Ishikawa (cell line): ENCODE data around the gene AKR7A2.

ENCODE experiments used
- CEBPB ChIP-seq: IDR thresholded peaks from 2 replicates; pipeline ENCODE4 v1.6.1; 2012
- CREB1 ChIP-seq: IDR thresholded peaks from 2 replicates; pipeline ENCODE4 v1.6.1; 2012; ENCODE audit warnings: low read depth
- EGR1 ChIP-seq: IDR thresholded peaks from 2 replicates; pipeline ENCODE4 v1.6.1; 2012
- EP300 ChIP-seq: IDR thresholded peaks from 2 replicates; pipeline ENCODE4 v1.6.1; 2012; ENCODE audit warnings: borderline replicate concordance
- FOXM1 ChIP-seq: IDR thresholded peaks from 2 replicates; pipeline ENCODE4 v1.6.1; 2012; ENCODE audit warnings: low read depth, borderline replicate concordance
- MAX ChIP-seq: IDR thresholded peaks from 2 replicates; pipeline ENCODE4 v1.6.1; 2012
- NFIC ChIP-seq: IDR thresholded peaks from 2 replicates; pipeline ENCODE4 v1.6.1; 2012
- RAD21 ChIP-seq: IDR thresholded peaks from 2 replicates; pipeline ENCODE4 v1.6.1; 2012; ENCODE audit warnings: low read depth
- TAF1 ChIP-seq: IDR thresholded peaks from 2 replicates; pipeline ENCODE4 v1.6.1; 2012; ENCODE audit warnings: low read depth, mild to moderate bottlenecking
- TCF12 ChIP-seq: IDR thresholded peaks from 2 replicates; pipeline ENCODE4 v1.6.1; 2012; ENCODE audit warnings: low read depth
- TEAD4 ChIP-seq: IDR thresholded peaks from 2 replicates; pipeline ENCODE4 v1.6.1; 2012
- USF1 ChIP-seq: IDR thresholded peaks from 2 replicates; pipeline ENCODE4 v1.6.1; 2012
- YY1 ChIP-seq: IDR thresholded peaks from 2 replicates; pipeline ENCODE4 v1.6.1; 2012; ENCODE audit warnings: low read depth
- ZBTB7A ChIP-seq: IDR thresholded peaks from 2 replicates; pipeline ENCODE4 v1.6.1; 2012; ENCODE audit warnings: low read depth
- TF ChIP-seq, protein P1 (sequence below): IDR thresholded peaks from 2 replicates; pipeline ENCODE4 v1.6.1; 2012; ENCODE audit warnings: low read depth, mild to moderate bottlenecking

AKR7A2 gene

DNA sequence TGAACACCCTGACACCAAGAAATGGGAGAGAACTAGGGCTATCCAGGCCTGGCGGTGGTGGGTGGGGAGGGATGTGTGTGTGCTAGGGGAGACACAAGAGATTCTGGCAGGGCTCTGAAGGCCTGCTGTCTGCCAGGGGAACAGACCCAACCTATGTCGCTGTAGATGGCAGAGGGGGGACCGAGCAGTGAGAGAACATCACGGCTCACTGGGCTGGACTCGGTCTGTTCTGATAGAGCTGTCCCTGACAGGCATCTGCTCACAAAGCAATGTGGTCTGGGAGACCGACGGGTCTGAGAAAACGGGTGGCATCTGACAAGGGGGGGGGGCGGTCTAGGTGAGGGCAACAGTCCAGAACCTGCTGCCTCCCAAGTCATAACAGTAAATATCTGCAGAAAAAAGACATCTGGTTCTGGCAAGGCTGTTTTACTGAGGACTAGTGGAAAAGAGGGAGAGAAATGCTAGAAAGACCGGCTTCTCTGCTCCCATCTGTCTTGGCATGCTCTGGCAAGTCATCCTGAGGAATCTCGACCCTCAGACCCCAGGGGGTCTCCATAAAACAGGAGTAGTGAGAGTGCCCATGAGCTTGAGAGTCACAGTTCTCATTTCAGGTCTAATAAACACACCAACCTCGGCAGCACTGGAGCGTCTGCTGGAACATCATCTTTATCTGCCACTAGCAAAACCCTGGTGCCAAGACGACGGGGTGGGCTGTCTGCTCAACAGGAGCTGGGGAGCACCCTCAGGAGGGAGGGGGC, 36.7 kb upstream of the AKR7A2 start:
- TF ChIP-seq EGR1: no peak

- TF ChIP-seq USF1: no peak
- no peak for TF ChIP-seq EP300
- no peak for TF ChIP-seq FOXM1
- TF ChIP-seq ZBTB7A: no peak
- TF ChIP-seq MAX: no peak
- TF ChIP-seq TAF1: no peak
- TF ChIP-seq YY1: no peak
These were observed 35.7 kb upstream of the AKR7A2 start for GRCh38 chr1:19347533-19348172.

DNA sequence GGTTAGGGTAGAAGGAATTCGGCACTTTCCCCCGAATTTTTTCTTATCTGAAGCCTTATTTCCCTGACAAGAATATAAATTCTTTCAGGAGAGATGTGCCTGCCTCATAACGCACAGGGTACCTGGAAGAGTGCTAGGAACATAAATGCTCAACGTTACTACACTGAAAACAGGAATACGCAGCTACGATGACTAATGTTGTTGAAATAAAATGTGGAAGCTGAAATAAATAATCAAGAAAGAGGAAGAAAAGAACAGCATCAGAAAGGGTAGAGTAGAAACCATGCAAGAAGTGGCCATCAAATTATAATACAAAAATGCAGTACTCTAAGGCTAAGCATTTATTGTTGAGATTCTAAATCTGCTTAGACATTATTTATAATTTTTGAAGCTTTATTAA, 34.1 kb upstream of the AKR7A2 start:
- TF ChIP-seq RAD21 (no peak), ZBTB7A (no peak), EP300 (no peak), CREB1 (no peak), MAX (no peak), FOXM1 (no peak), NFIC (no peak), TCF12 (no peak), EGR1 (no peak), CEBPB (no peak), TEAD4 (no peak), YY1 (no peak), TAF1 (no peak), USF1 (no peak)
- TF ChIP-seq, protein P1, sequence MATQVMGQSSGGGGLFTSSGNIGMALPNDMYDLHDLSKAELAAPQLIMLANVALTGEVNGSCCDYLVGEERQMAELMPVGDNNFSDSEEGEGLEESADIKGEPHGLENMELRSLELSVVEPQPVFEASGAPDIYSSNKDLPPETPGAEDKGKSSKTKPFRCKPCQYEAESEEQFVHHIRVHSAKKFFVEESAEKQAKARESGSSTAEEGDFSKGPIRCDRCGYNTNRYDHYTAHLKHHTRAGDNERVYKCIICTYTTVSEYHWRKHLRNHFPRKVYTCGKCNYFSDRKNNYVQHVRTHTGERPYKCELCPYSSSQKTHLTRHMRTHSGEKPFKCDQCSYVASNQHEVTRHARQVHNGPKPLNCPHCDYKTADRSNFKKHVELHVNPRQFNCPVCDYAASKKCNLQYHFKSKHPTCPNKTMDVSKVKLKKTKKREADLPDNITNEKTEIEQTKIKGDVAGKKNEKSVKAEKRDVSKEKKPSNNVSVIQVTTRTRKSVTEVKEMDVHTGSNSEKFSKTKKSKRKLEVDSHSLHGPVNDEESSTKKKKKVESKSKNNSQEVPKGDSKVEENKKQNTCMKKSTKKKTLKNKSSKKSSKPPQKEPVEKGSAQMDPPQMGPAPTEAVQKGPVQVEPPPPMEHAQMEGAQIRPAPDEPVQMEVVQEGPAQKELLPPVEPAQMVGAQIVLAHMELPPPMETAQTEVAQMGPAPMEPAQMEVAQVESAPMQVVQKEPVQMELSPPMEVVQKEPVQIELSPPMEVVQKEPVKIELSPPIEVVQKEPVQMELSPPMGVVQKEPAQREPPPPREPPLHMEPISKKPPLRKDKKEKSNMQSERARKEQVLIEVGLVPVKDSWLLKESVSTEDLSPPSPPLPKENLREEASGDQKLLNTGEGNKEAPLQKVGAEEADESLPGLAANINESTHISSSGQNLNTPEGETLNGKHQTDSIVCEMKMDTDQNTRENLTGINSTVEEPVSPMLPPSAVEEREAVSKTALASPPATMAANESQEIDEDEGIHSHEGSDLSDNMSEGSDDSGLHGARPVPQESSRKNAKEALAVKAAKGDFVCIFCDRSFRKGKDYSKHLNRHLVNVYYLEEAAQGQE: no peak

DNA sequence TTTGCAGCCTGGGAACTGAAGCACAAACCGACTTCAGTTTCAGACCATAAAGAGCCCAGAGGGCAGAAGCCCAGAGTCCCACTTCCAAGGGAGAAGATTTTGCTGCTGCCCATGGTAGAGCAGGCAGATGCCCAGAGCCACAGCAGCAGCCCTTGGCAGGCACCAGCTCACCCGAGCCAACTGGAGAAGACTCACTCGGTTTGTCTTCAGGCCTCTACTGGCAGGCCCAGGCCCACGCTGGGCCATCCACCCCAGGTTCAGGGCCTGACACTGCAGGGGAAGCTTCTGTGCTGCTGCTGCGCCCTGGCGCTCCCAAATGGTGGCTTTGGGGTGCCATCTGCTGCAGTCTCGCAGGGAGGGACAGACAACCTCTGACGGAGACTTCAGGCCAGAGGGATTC, 33.4 kb upstream of the AKR7A2 start:
- TF ChIP-seq EGR1 (no peak), CEBPB (no peak), MAX (no peak), FOXM1 (no peak), CREB1 (no peak), ZBTB7A (no peak), TCF12 (no peak), YY1 (no peak), TEAD4 (no peak), USF1 (no peak), EP300 (no peak)
- TF ChIP-seq, protein P1: no peak

GRCh38 chr1:19344831-19345230, 32.9 kb upstream of the AKR7A2 start:
- no peak for TF ChIP-seq EP300
- TF ChIP-seq EGR1: no peak
- no peak for TF ChIP-seq USF1
- TF ChIP-seq FOXM1: no peak
- no peak for TF ChIP-seq RAD21
- TF ChIP-seq, protein P1: no peak
- no peak for TF ChIP-seq CREB1
- TF ChIP-seq TEAD4: no peak
- TF ChIP-seq YY1: no peak
- no peak for TF ChIP-seq MAX
- TF ChIP-seq TAF1: no peak
- no peak for TF ChIP-seq TCF12
- TF ChIP-seq NFIC: no peak
- no peak for TF ChIP-seq ZBTB7A
- no peak for TF ChIP-seq CEBPB
